GM12875 (cell line): ENCODE measurements around the gene CIITA.

Experiments
- H3K4me3 ChIP-seq: one replicate; pipeline ENCODE4 v1.5.1; 2011; ENCODE audit warnings: low read depth, low read length, control low read depth
- TF ChIP-seq, protein P1 (sequence below): IDR thresholded peaks from 2 replicates; pipeline ENCODE4 v1.5.1; 2011; ENCODE audit warnings: low read depth, mild to moderate bottlenecking, control low read depth, inconsistent platforms, low read length, moderate library complexity, borderline replicate concordance; ENCODE audit not compliant: insufficient read depth

The CIITA gene

DNA sequence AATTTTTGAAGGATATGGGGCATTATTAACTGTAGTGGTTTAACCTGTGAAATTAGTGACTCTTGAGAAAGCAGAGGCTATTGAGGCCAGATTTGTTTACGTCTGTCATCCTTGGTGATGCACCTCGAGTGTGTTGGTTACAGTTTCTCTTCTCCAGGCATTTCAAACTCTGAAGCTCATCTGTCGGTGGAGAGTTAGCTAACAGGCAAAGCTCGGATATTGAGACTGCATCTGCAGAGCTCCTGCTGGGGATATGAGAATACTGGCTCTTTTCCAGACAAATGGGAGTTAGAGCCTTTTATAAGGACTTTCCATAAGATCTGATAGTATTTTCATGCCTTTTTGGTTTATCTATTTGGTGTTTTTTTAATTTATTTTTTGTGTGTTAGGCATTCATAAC, 74.0 kb downstream of the CIITA start:
- H3K4me3 ChIP-seq, result no peak overlapping the region
- TF ChIP-seq, protein P1, sequence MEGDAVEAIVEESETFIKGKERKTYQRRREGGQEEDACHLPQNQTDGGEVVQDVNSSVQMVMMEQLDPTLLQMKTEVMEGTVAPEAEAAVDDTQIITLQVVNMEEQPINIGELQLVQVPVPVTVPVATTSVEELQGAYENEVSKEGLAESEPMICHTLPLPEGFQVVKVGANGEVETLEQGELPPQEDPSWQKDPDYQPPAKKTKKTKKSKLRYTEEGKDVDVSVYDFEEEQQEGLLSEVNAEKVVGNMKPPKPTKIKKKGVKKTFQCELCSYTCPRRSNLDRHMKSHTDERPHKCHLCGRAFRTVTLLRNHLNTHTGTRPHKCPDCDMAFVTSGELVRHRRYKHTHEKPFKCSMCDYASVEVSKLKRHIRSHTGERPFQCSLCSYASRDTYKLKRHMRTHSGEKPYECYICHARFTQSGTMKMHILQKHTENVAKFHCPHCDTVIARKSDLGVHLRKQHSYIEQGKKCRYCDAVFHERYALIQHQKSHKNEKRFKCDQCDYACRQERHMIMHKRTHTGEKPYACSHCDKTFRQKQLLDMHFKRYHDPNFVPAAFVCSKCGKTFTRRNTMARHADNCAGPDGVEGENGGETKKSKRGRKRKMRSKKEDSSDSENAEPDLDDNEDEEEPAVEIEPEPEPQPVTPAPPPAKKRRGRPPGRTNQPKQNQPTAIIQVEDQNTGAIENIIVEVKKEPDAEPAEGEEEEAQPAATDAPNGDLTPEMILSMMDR, result no peak

DNA sequence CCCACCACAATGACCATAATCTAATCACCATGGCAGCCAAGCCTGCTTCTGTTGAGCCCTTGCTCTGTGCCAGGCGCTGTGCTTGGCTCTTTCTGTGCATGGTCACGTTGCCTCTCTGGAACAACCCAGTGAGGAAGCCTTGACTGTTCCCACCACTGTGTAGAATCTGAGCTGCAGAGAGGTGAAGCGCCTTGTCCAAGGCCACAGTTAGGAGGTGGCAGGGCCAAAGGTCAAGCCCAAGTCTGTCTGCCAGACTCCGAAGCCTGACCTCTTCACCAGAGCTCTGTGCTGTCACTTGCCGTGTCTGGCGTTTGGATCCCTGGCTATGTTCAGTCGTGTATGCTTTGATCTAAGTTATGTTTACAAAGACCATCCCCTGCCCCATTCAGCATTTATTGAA, 77.9 kb downstream of the CIITA start:
- H3K4me3 ChIP-seq, result no peak overlapping the region
- TF ChIP-seq, protein P1, result no peak

DNA sequence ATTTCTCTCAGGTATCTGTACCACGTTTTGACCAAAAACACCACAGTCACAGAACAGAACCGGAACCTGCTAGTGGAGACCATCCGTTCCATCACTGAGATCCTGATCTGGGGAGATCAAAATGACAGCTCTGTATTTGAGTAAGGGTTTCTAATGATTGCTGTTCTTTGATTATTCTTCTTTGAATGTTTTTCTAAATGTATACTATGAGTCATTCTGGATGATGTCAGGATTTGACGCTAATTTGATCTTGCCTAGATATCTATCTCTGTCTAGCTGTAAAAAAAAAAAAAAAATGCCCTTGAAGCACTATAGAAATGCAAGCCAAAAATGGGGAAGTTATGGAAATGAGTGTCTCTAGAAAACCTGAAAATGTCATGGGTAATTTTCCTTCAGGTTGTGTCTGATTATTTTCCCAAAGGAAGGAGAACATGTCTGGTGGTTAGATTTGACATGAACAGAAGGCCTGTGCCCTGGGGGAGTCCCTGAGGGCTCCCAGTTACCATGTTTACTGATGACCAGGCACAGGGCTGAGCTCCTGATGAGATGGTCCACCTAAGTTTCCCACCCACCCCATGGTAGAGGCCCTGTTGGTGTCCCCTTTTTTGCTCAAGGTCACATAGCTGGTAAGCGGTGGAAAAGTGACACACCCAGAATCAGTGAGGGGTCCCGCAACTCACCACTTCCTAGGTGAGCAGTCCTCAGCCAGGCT, 80.9 kb downstream of the CIITA start:
- TF ChIP-seq, protein P1, result no peak
- H3K4me3 ChIP-seq, result no peak overlapping the region

DNA sequence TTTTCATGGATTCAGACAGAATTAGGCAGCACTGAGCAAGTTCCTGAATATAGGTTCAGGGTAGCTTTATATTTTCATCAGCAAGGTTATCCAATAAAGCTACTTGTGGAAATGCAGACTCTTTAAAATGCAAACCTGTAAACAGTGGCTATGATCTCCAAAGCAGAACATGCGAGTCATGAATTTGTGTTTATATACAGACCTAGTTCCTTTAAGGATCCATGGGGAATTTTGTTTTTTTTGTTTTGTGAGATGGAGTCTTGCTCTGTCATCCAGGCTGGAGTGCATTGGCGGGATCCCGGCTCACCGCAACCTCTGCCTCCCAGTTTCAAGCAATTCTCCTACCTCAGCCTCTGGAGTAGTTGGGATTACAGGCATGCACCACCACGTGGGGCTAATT, 82.2 kb downstream of the CIITA start:
- TF ChIP-seq, protein P1, result no peak
- H3K4me3 ChIP-seq, result no peak overlapping the region

DNA sequence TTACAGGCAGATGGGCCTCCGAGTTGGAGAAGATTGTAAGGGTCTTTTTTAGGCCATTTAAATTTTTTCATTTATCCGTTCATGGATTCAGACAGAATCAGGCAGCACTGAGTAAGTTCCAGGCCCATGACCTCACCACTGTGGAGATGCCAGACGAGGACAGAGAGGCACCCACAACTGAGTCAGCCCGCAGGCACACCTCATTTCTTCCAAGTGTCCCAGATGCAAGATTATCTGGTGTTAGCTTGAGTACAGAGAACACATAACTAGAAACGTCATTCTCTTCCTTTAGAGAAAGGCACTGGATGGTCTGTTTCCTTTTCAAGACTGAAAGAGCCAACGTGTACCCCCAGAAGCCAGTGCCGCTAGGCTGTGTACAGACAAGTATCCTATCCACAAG, 84.2 kb downstream of the CIITA start:
- TF ChIP-seq, protein P1, result no peak
- no peak overlapping the region for H3K4me3 ChIP-seq

DNA sequence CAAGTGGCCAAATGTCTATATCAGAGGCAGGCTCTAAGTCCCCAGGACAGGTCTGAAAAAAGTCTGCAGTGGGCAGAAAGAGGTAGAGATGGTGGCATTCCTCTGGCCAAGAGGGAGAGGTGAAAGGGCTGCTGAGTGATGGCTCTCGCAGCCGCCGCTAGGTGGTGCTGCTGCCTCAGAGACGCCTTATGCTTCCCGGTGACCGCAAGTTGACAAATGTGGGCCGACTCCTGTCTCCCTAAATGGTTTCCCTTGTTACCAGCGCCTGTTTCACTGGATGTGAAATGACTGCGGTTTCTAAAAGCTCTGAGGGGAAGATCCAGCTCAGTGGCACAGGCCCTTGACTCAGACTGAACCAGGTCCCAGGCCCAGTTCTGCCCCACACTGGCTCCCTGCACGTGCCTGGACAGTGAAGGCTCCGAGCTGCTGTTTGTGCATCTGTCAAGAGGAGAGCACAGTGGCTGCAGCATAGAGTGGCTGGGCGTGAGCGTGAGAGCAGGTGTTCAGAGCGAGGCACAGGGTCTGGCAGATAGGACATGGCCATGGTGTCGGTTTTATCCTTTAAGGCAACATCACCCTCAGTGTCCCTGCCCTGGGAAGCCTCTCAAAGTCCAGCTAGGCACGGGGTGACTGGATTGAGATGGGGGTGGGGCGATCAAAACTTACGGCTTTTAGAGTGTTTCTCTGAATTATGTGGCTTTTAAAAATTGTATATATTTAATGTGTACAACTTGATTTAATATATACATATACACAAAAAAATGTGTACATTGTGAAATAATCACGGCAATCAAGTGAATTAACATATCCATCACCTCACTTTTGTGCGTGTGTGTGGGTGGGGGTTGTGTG, 87.3 kb downstream of the CIITA start:
- H3K4me3 ChIP-seq, result no peak overlapping the region
- TF ChIP-seq, protein P1, result peak; percentile 95
